HepG2 (cell line): ENCODE results near the gene SECTM1. TPM values are rescaled to one million over a fixed set of nuclear protein-coding genes. Genes with fewer than 3 reads are reported as not detected.
A peak's percentile ranks its signal among the peaks of the same experiment; 100 is the strongest.

ENCODE experiments used
- ATAC-seq: fragments of 200-7000 bp; cut with Tn5 transposase; 3 replicates; pipeline ENCODE4 v1.9.1; 2020; ENCODE audit warnings: mild to moderate bottlenecking, moderate library complexity
- BruUV-seq: library from RNA; stranded (reverse); fragments of 400-500 nt; replicated peaks from 2 replicates; lab custom pipeline; 2021; lab: Mats Ljungman, UMichigan
- CTCF ChIA-PET: fragments of 300-600 bp; formaldehyde crosslinking; extraction: SDS; loops from one replicate; lab custom pipeline; 2021; ENCODE audit warnings: low total read pairs, inconsistent platforms, low intra/inter-chr PET ratio; lab: Yijun Ruan, JAX
- POLR2A ChIA-PET: fragments of 350-600 bp; sonication (Branson Sonifier 250); formaldehyde crosslinking; loops from one replicate; lab custom pipeline; 2020; ENCODE audit warnings: antibody characterized with exemption, inconsistent platforms; lab: Yijun Ruan, JAX
- DNase-seq: peaks from one replicate; pipeline ENCODE4 v3.0.0-alpha.2; 2015; ENCODE audit warnings: low spot score
- FAIRE-seq: peaks from 3 replicates; lab custom pipeline; 2011; peaks lifted over from hg19 to GRCh38; lab: Jason Lieb, UNC
- H2AFZ ChIP-seq: one replicate; pipeline ENCODE4 v1.6.1; 2011; ENCODE audit warnings: low read length, inconsistent platforms
- H3K27ac ChIP-seq: fragments of 300-600 bp; 3 replicates; pipeline ENCODE4 v1.8.0; 2011; ENCODE audit warnings: mixed run types, mild to moderate bottlenecking, mixed read lengths, low read length, inconsistent platforms; ENCODE audit not compliant: insufficient read depth; ENCODE audit errors: extremely low read length
- H3K27me3 ChIP-seq, 2 experiments: fragments of 200-600 bp in 1 of 2; 2 replicates in 1 of 2; 3 replicates in 1 of 2; pipeline versions ENCODE4 v1.6.0 to v1.8.0; 2011; ENCODE audit warnings: low read length in 2 of 2, mild to moderate bottlenecking in 2 of 2, moderate library complexity in 2 of 2, inconsistent platforms in 1 of 2; ENCODE audit not compliant: insufficient read depth in 2 of 2, control insufficient read depth in 1 of 2
- H3K36me3 ChIP-seq, 2 experiments: fragments of 200-600 bp in 1 of 2; replicated peaks in 1 of 2; 2 replicates in 1 of 2; 3 replicates in 1 of 2; pipeline versions ENCODE4 v1.5.1 to v1.8.0; 2011; ENCODE audit warnings: low read length in 2 of 2, inconsistent platforms in 1 of 2; ENCODE audit not compliant: insufficient read depth in 2 of 2, control insufficient read depth in 1 of 2
- H3K4me1 ChIP-seq: 2 replicates; pipeline ENCODE4 v1.5.1; 2012; ENCODE audit warnings: low read length, inconsistent platforms; ENCODE audit not compliant: insufficient read depth
- H3K4me2 ChIP-seq: 2 replicates; pipeline ENCODE4 v1.6.0; 2011; ENCODE audit warnings: low read depth, low read length, inconsistent platforms
- H3K4me3 ChIP-seq, 3 experiments: fragments of 200-600 bp in 1 of 3; sonication (generic), shearing (Covaris generic) in 1 of 3; replicated peaks in 1 of 3; 2 replicates each; pipeline ENCODE4 v1.5.1; 2011 to 2016; ENCODE audit warnings: low read length in 3 of 3, inconsistent platforms in 2 of 3, low read depth in 2 of 3, mild to moderate bottlenecking in 2 of 3, control low read depth in 1 of 3, mixed read lengths in 1 of 3; ENCODE audit not compliant: insufficient read depth in 1 of 3
- H3K79me2 ChIP-seq: one replicate; pipeline ENCODE4 v1.6.1; 2011; ENCODE audit warnings: low read length, inconsistent platforms; ENCODE audit not compliant: insufficient read depth
- H3K9ac ChIP-seq: 2 replicates; pipeline ENCODE4 v1.6.0; 2011; ENCODE audit warnings: mild to moderate bottlenecking, low read depth, low read length, inconsistent platforms; ENCODE audit not compliant: insufficient read depth
- H3K9me3 ChIP-seq: 2 replicates; pipeline ENCODE4 v1.5.1; 2012; ENCODE audit warnings: mild to moderate bottlenecking, low read length
- H4K20me1 ChIP-seq: 2 replicates; pipeline ENCODE4 v1.6.0; 2011; ENCODE audit warnings: inconsistent platforms, mild to moderate bottlenecking, low read length, moderate library complexity; ENCODE audit not compliant: insufficient read depth
- AHR ChIP-seq: IDR thresholded peaks from 2 replicates; pipeline ENCODE4 v1.6.1; 2018; ENCODE audit warnings: missing genetic modification reagents, missing compliant biosample characterization
- ARID4A ChIP-seq: sonication (generic); formaldehyde crosslinking; IDR thresholded peaks from 2 replicates; pipeline ENCODE4 v1.5.0; 2020; ENCODE audit warnings: mild to moderate bottlenecking, missing genetic modification reagents, borderline replicate concordance
- BHLHE40 ChIP-seq: IDR thresholded peaks from 2 replicates; pipeline ENCODE4 v1.6.1; 2011; ENCODE audit warnings: low read length, improper control_type of control experiment
- CENPX ChIP-seq: sonication (generic); formaldehyde crosslinking; IDR thresholded peaks from 2 replicates; pipeline ENCODE4 v1.9.0; 2021; ENCODE audit warnings: mild to moderate bottlenecking, missing genetic modification reagents, moderate library complexity
- CREB1 ChIP-seq, 2 experiments: fragments of 450-650 bp in 1 of 2; IDR thresholded peaks; 2 replicates each; pipeline ENCODE4 v1.6.1; 2016 to 2017; ENCODE audit warnings: control low read depth in 1 of 2, mild to moderate bottlenecking in 1 of 2, missing compliant biosample characterization in 1 of 2, missing genetic modification characterization in 1 of 2
- FOSL2 ChIP-seq: sonication (generic); formaldehyde crosslinking; IDR thresholded peaks from 2 replicates; pipeline ENCODE4 v1.4.0; 2020; ENCODE audit warnings: missing genetic modification reagents
- FOXO1 ChIP-seq: sonication (generic); formaldehyde crosslinking; IDR thresholded peaks from 2 replicates; pipeline ENCODE4 v1.4.0; 2020; ENCODE audit warnings: missing genetic modification reagents
- GATAD2A ChIP-seq: IDR thresholded peaks from 2 replicates; pipeline ENCODE4 v1.6.1; 2016
- HMG20A ChIP-seq: IDR thresholded peaks from 2 replicates; pipeline ENCODE4 v1.6.1; 2016; ENCODE audit warnings: borderline replicate concordance
- NCOR1 ChIP-seq: fragments of 200-600 bp; sonication (generic); IDR thresholded peaks from 2 replicates; pipeline ENCODE4 v1.7.0; 2017; ENCODE audit warnings: antibody characterized with exemption, low read length, borderline replicate concordance
- RARG ChIP-seq: sonication (generic); formaldehyde crosslinking; IDR thresholded peaks from 2 replicates; pipeline ENCODE4 v1.4.0; 2020; ENCODE audit warnings: low read depth, mild to moderate bottlenecking, missing genetic modification reagents
- SP1 ChIP-seq, 2 experiments: fragments of 450-650 bp in 1 of 2; sonication (generic) in 1 of 2; formaldehyde crosslinking in 1 of 2; IDR thresholded peaks; 2 replicates each; pipeline versions ENCODE4 v1.4.0 to v1.6.1; 2016 to 2020; ENCODE audit warnings: missing genetic modification reagents in 1 of 2
- ZKSCAN5 ChIP-seq: sonication (generic); formaldehyde crosslinking; IDR thresholded peaks from 2 replicates; pipeline ENCODE4 v1.5.1; 2020; ENCODE audit warnings: mild to moderate bottlenecking, missing genetic modification reagents
- ZNF230 ChIP-seq: sonication (generic); formaldehyde crosslinking; IDR thresholded peaks from 2 replicates; pipeline ENCODE4 v1.4.0; 2020; ENCODE audit warnings: mild to moderate bottlenecking, missing genetic modification reagents
- ZNF34 ChIP-seq: sonication (generic); formaldehyde crosslinking; IDR thresholded peaks from 2 replicates; pipeline ENCODE4 v1.4.0; 2020; ENCODE audit warnings: mild to moderate bottlenecking, missing genetic modification reagents, borderline replicate concordance
- ZNF367 ChIP-seq: sonication (generic); formaldehyde crosslinking; IDR thresholded peaks from 2 replicates; pipeline ENCODE4 v1.4.0; 2020; ENCODE audit warnings: missing genetic modification reagents, borderline replicate concordance
- ZNF788 ChIP-seq: sonication (generic); formaldehyde crosslinking; IDR thresholded peaks from 2 replicates; pipeline ENCODE4 v1.5.0; 2020; ENCODE audit warnings: mild to moderate bottlenecking, missing genetic modification reagents, borderline replicate concordance
- WGBS: methylation state at CpG from one replicate; pipeline ENCODE4 v1.1.6; 2017; ENCODE audit warnings: low lambda C conversion rate; 5-methylcytosine and 5-hydroxymethylcytosine counted together
- in situ Hi-C: cut with HindIII; loops from 2 replicates; pipeline ENCODE4 v1.10.0; 2017; ENCODE audit warnings: low pct_unique_long_range_greater_than_20kb; ENCODE audit not compliant: extremely low pct_ligation_motif_present
- intact Hi-C: fragments of 100-400 bp; cut with micrococcal nuclease; formaldehyde crosslinking; loops from one replicate; pipeline ENCODE4 v1.10.0; 2022; ENCODE audit not compliant: unreplicated experiment
- polyA plus RNA-seq, 8 experiments: library from polyadenylated mRNA; depleted of rRNA in 3 of 8; stranded (reverse) in 7 of 8; unstranded in 1 of 8; fragments of >200 nt; fragmentation: Illumina TruSeq in 4 of 8; extraction: Trizol in 4 of 8; gene quantifications; 2 replicates each; pipeline versions ENCODE4 v1.2.1 to v1.2.3, GENCODE V29; 2011 to 2016; ENCODE audit warnings: low read depth in 4 of 8, missing spikeins in 1 of 8, mixed read lengths in 1 of 8; ENCODE audit not compliant: insufficient read depth in 1 of 8
- total RNA-seq, 5 experiments: library from RNA; depleted of rRNA; stranded (reverse); fragments of >200 nt; fragmentation: Illumina TruSeq; extraction: Trizol; gene quantifications; 2 replicates each; pipeline ENCODE4 v1.2.3, GENCODE V29; 2016; ENCODE audit warnings: low read depth in 1 of 5

SECTM1 gene
- total and polyA plus RNA-seq, 2 of the 13 experiments (the other 11 are each of a cell fraction or from before 2014, with no cell fraction given), result 3.5 to 5.3 TPM

DNA sequence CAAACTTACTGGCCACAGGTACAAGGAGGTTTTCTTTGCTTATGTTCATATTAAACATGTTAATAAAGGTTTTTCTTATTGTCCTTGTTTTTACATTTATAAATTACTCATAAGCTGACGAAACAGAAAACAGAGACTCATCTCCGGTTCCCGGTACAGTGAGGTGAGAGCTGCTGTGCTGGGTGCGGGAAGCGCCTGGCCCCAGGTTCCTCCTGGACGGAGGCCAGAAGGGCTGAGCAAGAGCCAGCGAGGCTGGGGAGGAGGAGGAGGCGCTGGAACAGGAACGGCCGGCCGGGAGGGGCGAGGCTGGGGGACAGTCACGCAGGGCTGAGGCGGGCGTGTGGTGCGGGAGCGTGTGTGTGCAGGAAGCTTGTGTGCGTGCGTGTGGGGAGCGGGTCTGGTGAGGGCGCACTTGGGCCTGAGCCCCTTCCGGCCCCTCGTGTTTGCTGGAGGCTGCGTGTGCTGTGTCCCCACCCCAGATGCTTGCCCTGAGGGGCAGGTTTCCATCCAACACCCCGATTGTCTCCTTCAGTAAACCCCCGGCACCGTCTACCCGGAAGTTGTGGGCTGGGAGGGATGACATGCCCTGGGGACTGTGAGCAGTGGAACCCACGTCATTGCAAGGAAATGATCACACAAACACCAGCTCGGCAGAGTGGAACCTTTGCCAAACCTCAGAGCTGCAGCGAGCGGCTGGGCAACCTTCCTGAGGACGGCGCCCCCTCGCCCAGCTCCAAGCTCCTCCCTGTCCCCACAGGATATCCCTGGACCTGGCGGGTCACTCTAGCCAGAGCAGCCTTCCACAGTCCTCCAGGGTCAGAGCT lies 35.6 kb downstream of the SECTM1 start (continued):
- 0 out of 2 replicates have a peak, but pooled peaks have one; percentile 1 for TF ChIP-seq ZNF34 (CRISPR knock-in tag)

- no peaks in the 10 kb centered on the region for H4K20me1 ChIP-seq
- intact Hi-C loops, result loop anchor here (5.0 kb wide), 1 partner anchor 40 kb away; no protein-coding TSS in a partner anchor
- H3K9me3 ChIP-seq, result no peaks in the 10 kb centered on the region
- no peaks in the 10 kb centered on the region for H3K27me3 ChIP-seq
- CTCF ChIA-PET, result no interaction called here
- ATAC-seq, result no peak
- 42% methylated on average over 19 of the region's 19 CpGs for WGBS
- H2AFZ ChIP-seq, result no peak overlapping the region
- peak overlapping the region; percentile 52 to 78 (median 56) for H3K4me3 ChIP-seq
- no peaks in the 10 kb centered on the region for H3K36me3 ChIP-seq
- BruUV-seq, result no TSS peak
- DNase-seq, result no peak
- H3K9ac ChIP-seq, result peak overlapping the region; percentile 71; the same call in 1 of the 2 replicates
- H3K27ac ChIP-seq, result no peak overlapping the region
- FAIRE-seq, result no peak
- POLR2A ChIA-PET, result interaction anchor here (1.1 to 12.8 kb wide), 14 partner anchors 9 to 206 kb away, joined by 3 to 270 read pairs (median 24); partner anchors contain the start of genes CD7, CSNK1D and SECTM1
- in situ Hi-C loops, result no loop called here
- H3K79me2 ChIP-seq, result no peaks in the 10 kb centered on the region
- H3K4me1 ChIP-seq, result peaks cover 89% of the 10 kb centered on the region
- H3K4me2 ChIP-seq, result peak overlapping the region; percentile 99
- TF ChIP-seq NCOR1 (0 out of 2 replicates have a peak, but pooled peaks have one; percentile 8), CENPX (CRISPR knock-in tag) (no peak), ZNF788 (CRISPR knock-in tag) (0 out of 2 replicates have a peak, but pooled peaks have one; percentile 0), SP1 (IDR thresholded peaks at IDR 0.05) (no peak), SP1 (CRISPR knock-in tag; IDR thresholded peaks at IDR 0.05) (0 out of 2 replicates have a peak, but pooled peaks have one; percentile 17), ZNF367 (no peak), HMG20A (no peak), GATAD2A (CRISPR knock-in tag) (peak; percentile 8; the same call in 1 of the 2 replicates), ARID4A (no peak), FOXO1 (0 out of 2 replicates have a peak, but pooled peaks have one; percentile 20), ZKSCAN5 (CRISPR knock-in tag) (no peak), BHLHE40 (peak; percentile 87), ZNF230 (CRISPR knock-in tag) (0 out of 2 replicates have a peak, but pooled peaks have one; percentile 6), AHR (CRISPR knock-in tag) (peak; percentile 65; the same call in 1 of the 2 replicates), FOSL2 (CRISPR knock-in tag) (peak; percentile 72), RARG (no peak), CREB1 (IDR thresholded peaks at IDR 0.05) (0 out of 2 replicates have a peak, but pooled peaks have one; percentile 6), CREB1 (CRISPR knock-in tag; IDR thresholded peaks at IDR 0.05) (no peak)
Observed at GRCh38 chr17:82297280-82297713, 36.3 kb downstream of the SECTM1 start.
